ENCODE measurements around the gene BMPR2.

DNA sequence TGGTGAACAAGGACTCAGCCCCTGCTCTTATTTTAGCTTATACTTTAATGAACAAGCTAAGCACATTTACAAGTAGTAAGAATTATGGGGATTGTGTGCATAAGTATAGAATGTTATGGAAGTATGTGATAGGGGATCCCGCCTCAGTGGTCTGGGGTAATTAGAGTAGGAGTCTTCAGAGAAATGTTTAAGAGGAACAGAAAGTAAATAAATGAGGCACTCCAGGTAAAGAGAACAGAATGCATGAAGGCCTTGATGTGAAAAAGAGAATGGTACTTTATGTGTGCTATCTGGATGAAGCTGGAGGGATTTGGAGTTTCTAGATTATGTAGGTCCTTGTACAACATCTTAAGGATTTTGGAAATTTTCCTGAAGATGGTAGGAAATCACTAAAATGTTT is 76.6 kb downstream of the BMPR2 start:
- TF ChIP-seq GATA3 (IDR thresholded peaks at IDR 0.05; ENCODE audit: low read depth, low read length) = no peak
- no peak for TF ChIP-seq GATA2 (IDR thresholded peaks at IDR 0.05; ENCODE audit: low read depth, low read length)
